SIG-M5 treated with dmso at 0.1 percent for 504 hours (cell line): ENCODE results near the gene MFNG.

Experiments used
- DNase-seq: peaks from one replicate; lab custom pipeline; 2025; ENCODE audit not compliant: unreplicated experiment; lab: John Stamatoyannopoulos, UW

MFNG gene

GRCh38 chr22:37427135-37427710 is 59.0 kb downstream of the MFNG start, which contains the start of gene ELFN2:
Gene ELFN2, minus strand, starts transcription at chr22:37427479. Its CDS starts 51,945 bp downstream, at chr22:37375534.
- DNase-seq: no peak

- no peak for DNase-seq
These were observed 59.5 kb downstream of the MFNG start for GRCh38 chr22:37426706-37427134.

GRCh38 chr22:37425800-37426705 is 60.1 kb downstream of the MFNG start:
- no peak for DNase-seq

GRCh38 chr22:37425369-37425768 is 60.8 kb downstream of the MFNG start:
- no peak for DNase-seq

GRCh38 chr22:37423283-37423682 is 62.9 kb downstream of the MFNG start:
- DNase-seq: no peak

GRCh38 chr22:37421468-37421877 is 64.7 kb downstream of the MFNG start:
- DNase-seq: no peak

- peak; percentile 56 for DNase-seq
These were observed 65.3 kb downstream of the MFNG start for GRCh38 chr22:37420686-37421467.

GRCh38 chr22:37419969-37420685 is 66.1 kb downstream of the MFNG start:
- DNase-seq: no peak

- no peak for DNase-seq
These were observed 66.7 kb downstream of the MFNG start for GRCh38 chr22:37419370-37419968.
